GM20000 (cell line): Measurements from ENCODE around the gene FUS.
"Not testable (repeated sequence)": the region's sequence is repeated elsewhere in the genome, so short reads cannot be mapped to it uniquely, and the experiment has no call there.

ENCODE experiments used
- DNase-seq: peaks from one replicate; pipeline ENCODE4 v3.0.0; 2012; ENCODE audit warnings: low spot score
- CTCF ChIP-seq: IDR thresholded peaks from 2 replicates; pipeline ENCODE4 v1.5.1; 2012; ENCODE audit warnings: mild to moderate bottlenecking, control low read depth; ENCODE audit errors: extremely low read depth, missing control alignments

The FUS gene

GRCh38 chr16:31134091-31134571, 45.8 kb upstream of the FUS start:
- TF ChIP-seq CTCF = no peak
- DNase-seq = no peak

GRCh38 chr16:31134625-31135534, 45.1 kb upstream of the FUS start:
- no peak for TF ChIP-seq CTCF
- no peak for DNase-seq

GRCh38 chr16:31135535-31136286, 44.2 kb upstream of the FUS start, which contains the start of gene PRSS8:
Gene PRSS8, minus strand, starts transcription at chr16:31135727. Its CDS starts 229 bp downstream, at chr16:31135498.
- no peak for DNase-seq
- no peak for TF ChIP-seq CTCF

GRCh38 chr16:31136287-31136662, 43.7 kb upstream of the FUS start:
- no peak for TF ChIP-seq CTCF
- DNase-seq = no peak

- not testable (repeated sequence) for DNase-seq
Observed at GRCh38 chr16:31136822-31137499, 43.0 kb upstream of the FUS start.

- no peak for DNase-seq
Observed at GRCh38 chr16:31138621-31139578, 41.0 kb upstream of the FUS start.

GRCh38 chr16:31141071-31141469, 38.9 kb upstream of the FUS start:
- DNase-seq = not testable (repeated sequence)

More at GRCh38 chr16:31138621-31139578, 41.0 kb upstream of the FUS start:
- TF ChIP-seq CTCF = no peak
